Lower leg skin (tissue), 4 donors: ENCODE data around the gene PXDN. TPM values are rescaled to one million over a fixed set of nuclear protein-coding genes. Genes with fewer than 3 reads are reported as not detected.
A peak's percentile ranks its signal among the peaks of the same experiment; 100 is the strongest.
"Not testable (repeated sequence)": the region's sequence is repeated elsewhere in the genome, so short reads cannot be mapped to it uniquely, and the experiment has no call there.

ENCODE experiments used
- DNase-seq, 2 donors: peaks; one replicate each; pipeline ENCODE4 v3.0.0-alpha.2; 2019; ENCODE audit warnings: low spot score in 2 of 2
- H3K4me3 ChIP-seq: fragments of 200-600 bp; sonication (generic); 2 replicates; pipeline ENCODE4 v1.5.1; 2017; ENCODE audit warnings: mild to moderate bottlenecking, low read depth; ENCODE audit not compliant: poor library complexity, severe bottlenecking
- POLR2A ChIP-seq, 2 donors: fragments of 450-650 bp; IDR thresholded peaks; one replicate each; pipeline ENCODE4 v1.6.1; 2016 to 2017; ENCODE audit warnings: antibody characterized with exemption in 2 of 2, mild to moderate bottlenecking in 1 of 2, moderate library complexity in 1 of 2
- WGBS, 2 donors: methylation state at CpG; one replicate each; pipeline ENCODE4 v1.1.5; 2018; 5-methylcytosine and 5-hydroxymethylcytosine counted together
- intact Hi-C: fragments of 100-400 bp; cut with DNase I; formaldehyde crosslinking; loops from one replicate; pipeline ENCODE4 v1.15.0; 2023; ENCODE audit warnings: low total_unique reads
- total RNA-seq, 4 donors: library from RNA; depleted of rRNA; stranded (reverse); fragments of >200 nt; gene quantifications; one replicate each; pipeline ENCODE4 v1.1.0, GENCODE V29; 2016
- TF ChIP-seq, protein P1 (sequence below), 3 donors: fragments of 450-650 bp; IDR thresholded peaks; one replicate each; pipeline ENCODE4 v1.5.1; 2016; ENCODE audit warnings: antibody characterized with exemption in 3 of 3, mild to moderate bottlenecking in 3 of 3, moderate library complexity in 2 of 3

PXDN gene
- total RNA-seq, 4 donors from 2014 or later: 4.7 to 13.7 (median 7.0) TPM

DNA sequence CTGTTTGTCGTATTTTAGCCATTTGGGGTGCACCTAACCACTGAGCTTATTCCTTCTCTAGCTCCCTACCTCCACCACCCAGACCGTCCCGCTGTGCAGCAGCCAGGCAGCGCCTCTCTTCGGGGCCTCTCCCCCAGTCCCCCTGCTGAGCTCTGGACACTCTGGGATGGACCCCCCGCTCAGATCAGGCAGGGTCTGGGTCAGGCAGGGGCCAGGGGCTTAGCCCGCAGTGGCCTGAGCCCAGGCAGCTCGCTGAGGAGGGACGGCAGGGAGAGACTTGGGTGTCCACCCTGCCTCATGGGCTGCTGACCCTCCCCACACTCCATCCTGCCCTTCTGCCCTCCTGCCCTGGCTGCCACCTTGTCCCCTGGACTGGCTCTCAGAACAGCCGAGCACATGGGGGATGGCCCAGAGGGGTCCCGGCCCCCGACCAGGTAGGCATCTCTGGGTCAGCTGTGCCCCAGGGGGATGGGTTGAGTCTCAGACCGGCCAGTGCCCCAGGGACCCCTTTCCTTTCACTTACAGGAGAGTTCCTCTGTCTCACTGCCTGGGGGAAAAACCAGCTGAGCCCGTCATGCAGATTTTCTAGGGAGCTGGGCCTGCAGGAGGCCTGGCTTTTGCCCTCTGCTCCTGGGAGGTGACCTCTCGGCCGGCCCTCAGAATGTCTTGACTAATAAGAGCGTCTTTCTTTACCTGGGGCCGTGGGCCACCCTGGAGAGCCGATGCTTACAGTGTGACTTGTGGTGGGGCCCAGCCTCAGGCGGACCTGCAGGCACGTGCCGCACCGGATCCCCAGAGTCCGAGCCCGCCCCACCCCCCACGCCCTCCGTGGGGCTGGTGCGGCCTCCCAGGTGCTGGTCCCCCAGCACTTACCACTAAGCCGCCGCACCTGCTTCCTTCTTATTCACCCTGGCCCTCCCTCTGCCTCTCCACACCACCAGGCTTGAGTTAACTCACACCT is 22.8 kb upstream of the PXDN start:
- no peak overlapping the region for H3K4me3 ChIP-seq
- TF ChIP-seq, protein P1, sequence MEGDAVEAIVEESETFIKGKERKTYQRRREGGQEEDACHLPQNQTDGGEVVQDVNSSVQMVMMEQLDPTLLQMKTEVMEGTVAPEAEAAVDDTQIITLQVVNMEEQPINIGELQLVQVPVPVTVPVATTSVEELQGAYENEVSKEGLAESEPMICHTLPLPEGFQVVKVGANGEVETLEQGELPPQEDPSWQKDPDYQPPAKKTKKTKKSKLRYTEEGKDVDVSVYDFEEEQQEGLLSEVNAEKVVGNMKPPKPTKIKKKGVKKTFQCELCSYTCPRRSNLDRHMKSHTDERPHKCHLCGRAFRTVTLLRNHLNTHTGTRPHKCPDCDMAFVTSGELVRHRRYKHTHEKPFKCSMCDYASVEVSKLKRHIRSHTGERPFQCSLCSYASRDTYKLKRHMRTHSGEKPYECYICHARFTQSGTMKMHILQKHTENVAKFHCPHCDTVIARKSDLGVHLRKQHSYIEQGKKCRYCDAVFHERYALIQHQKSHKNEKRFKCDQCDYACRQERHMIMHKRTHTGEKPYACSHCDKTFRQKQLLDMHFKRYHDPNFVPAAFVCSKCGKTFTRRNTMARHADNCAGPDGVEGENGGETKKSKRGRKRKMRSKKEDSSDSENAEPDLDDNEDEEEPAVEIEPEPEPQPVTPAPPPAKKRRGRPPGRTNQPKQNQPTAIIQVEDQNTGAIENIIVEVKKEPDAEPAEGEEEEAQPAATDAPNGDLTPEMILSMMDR (IDR thresholded peaks at IDR 0.05): no peak
- TF ChIP-seq POLR2A (IDR thresholded peaks at IDR 0.05): no peak
- intact Hi-C loops: no loop called here
- WGBS, 2 donors: 80 to 83% methylated on average over 25 to 29 of the region's 30 CpGs
- peak in 1 of 2 donors; percentile 70 for DNase-seq

DNA sequence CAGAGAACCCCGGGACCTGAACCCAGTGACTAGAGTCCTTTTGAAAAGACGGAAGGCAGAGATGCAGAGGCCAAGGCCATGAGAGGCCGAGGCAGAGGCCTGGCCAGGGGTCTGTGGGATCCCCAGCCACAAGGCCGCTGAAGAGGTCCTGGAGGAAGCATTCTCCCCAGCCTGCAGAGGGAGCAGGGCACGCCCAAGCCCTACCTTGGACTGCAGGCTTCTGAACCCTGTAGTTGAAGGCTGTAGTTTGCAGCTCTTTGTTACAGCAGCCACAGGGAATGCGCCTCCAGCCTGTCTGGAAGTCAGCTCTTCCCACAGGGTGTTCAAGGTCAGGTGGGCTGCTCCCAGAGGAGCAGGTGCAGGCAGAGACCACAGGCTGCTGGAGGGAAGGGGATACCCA is 22.1 kb upstream of the PXDN start:
- WGBS, 2 donors: 79 to 82% methylated on average over 6 of the region's 6 CpGs
- TF ChIP-seq, protein P1 (IDR thresholded peaks at IDR 0.05): no peak
- no peak for TF ChIP-seq POLR2A (IDR thresholded peaks at IDR 0.05)

DNA sequence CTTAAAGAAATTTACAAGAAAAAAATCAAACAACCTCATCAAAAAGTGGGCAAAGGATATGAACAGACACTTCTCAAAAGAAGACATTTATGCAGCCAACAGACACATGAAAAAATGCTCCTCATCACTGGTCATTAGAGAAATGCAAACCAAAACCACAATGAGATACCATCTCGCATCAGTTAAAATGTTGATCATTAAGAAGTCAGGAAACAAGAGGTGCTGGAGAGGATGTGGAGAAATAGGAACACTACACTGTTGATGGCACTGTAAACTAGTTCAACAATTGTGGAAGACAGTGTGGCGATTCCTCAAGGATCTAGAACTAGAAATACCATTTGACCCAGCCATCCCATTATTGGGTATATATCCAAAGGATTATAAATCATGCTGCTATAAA is 20.9 kb upstream of the PXDN start:
- H3K4me3 ChIP-seq, intact Hi-C loops, DNase-seq: not testable (repeated sequence)
- 87 to 90% methylated on average over 2 of the region's 2 CpGs for WGBS, 2 donors

More for the DNA sequence above, 22.1 kb upstream of the PXDN start:
- peak in 1 of 2 donors; percentile 58 for DNase-seq
- no peak overlapping the region for H3K4me3 ChIP-seq
- intact Hi-C loops: no loop called here

DNA sequence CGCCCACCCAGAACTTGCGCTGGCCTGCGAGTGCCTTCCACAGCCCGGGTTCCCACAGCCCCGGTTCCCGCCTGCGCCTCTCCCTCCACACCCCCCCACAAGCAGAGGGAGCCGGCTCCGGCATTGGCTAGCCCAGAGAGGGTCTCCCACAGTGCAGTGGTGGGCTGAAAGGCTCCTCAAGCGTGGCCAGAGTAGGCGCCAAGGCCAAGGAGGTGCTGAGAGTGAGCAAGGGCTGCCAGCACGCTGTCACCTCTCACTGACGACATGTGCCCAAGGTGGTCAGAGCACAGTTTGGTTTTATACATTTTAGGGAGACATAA is 15.3 kb upstream of the PXDN start:
- DNase-seq: no peak
- intact Hi-C loops: no loop called here

DNA sequence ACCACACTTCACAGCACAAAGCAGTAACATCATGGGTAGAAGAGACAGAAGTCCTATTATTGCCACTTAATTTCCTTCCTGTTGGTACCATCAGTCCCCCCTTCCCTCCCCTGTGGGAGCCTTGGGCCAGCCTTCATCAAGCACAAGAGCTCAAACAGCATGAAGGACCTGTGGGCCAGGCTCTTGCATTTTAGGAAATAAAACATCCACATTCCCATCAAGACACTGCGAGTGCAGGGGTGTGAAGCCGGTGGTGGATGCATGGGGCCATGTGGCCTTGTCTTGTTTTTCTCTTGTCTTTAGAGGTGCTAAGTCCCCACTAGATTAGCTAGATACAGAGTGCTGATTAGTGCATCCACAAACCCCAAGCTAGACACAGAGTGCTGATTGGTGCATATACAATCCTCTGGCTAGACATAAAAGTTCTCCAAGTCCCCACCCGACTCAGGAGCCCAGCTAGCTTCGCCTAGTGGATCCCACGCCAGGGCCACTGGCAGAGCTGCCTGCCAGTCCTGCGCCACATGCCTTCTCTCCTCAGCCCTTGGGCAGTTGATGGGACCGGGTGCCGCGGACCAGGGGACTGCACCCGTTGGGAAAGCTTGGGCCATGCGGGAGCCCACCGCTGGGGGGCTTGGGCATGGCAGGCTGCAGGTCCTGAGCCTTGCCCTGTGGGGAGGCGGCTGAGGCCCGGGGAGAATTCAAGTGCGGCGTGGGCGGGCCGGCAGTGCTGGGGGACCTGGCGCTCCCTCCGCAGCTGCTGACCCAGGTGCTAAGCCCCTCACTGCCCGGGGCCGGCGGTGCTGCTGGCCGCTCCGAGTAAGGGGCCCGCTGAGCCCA is 14.7 kb upstream of the PXDN start:
- TF ChIP-seq, protein P1 (IDR thresholded peaks at IDR 0.05): no peak
- TF ChIP-seq POLR2A (IDR thresholded peaks at IDR 0.05): no peak
- 94 to 96% methylated on average over 25 of the region's 26 CpGs for WGBS, 2 donors
- H3K4me3 ChIP-seq: no peak overlapping the region
- intact Hi-C loops: no loop called here
- peak in 1 of 2 donors; percentile 74 for DNase-seq

More for the DNA sequence above, 15.3 kb upstream of the PXDN start:
- H3K4me3 ChIP-seq: no peak overlapping the region
- 89 to 92% methylated on average over 9 to 13 of the region's 13 CpGs for WGBS, 2 donors
- TF ChIP-seq, protein P1 (IDR thresholded peaks at IDR 0.05): no peak
- no peak for TF ChIP-seq POLR2A (IDR thresholded peaks at IDR 0.05)

DNA sequence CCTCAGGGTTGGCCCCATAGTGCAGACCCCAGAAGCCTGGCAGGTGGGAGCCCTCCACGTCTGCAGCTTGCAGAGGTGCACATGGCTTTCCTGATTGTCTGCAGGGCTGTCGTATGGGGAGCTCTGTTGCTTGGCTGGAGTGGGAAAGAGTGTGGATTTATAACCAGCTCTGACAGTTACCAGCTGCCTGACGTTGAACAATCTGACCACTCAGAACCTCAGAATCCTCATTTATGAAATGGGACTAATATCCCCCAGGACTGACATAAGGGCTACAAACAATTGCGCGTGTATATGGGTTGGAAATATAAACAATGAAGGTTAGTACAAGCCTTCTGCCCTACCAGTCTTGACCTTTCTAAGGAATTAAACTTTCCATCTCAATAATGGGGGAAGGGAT is 13.9 kb upstream of the PXDN start:
- intact Hi-C loops: no loop called here
- TF ChIP-seq POLR2A (IDR thresholded peaks at IDR 0.05): no peak
- TF ChIP-seq, protein P1 (IDR thresholded peaks at IDR 0.05): no peak
- no peak overlapping the region for H3K4me3 ChIP-seq
- peak in 1 of 2 donors; percentile 60 for DNase-seq
- 94 to 97% methylated on average over 5 of the region's 5 CpGs for WGBS, 2 donors
